IMR-90 (cell line): ENCODE data around the gene ILK. TPM values are rescaled to one million over a fixed set of nuclear protein-coding genes. Genes with fewer than 3 reads are reported as not detected.

ENCODE experiments used
- BHLHE40 ChIP-seq: fragments of 150-350 bp; IDR thresholded peaks from 2 replicates; pipeline ENCODE4 v1.6.1; 2016; ENCODE audit warnings: mild to moderate bottlenecking, low read depth, low read length
- CEBPB ChIP-seq: IDR thresholded peaks from 2 replicates; pipeline ENCODE4 v1.6.1; 2012; ENCODE audit warnings: low read depth, low read length, improper control_type of control experiment
- MAFK ChIP-seq: IDR thresholded peaks from 2 replicates; pipeline ENCODE4 v1.6.1; 2012; ENCODE audit warnings: low read depth, low read length, improper control_type of control experiment
- POLR2A ChIP-seq: IDR thresholded peaks from 2 replicates; pipeline ENCODE4 v1.6.1; 2012; ENCODE audit warnings: mild to moderate bottlenecking, low read depth, low read length
- RAD21 ChIP-seq: IDR thresholded peaks from 2 replicates; pipeline ENCODE4 v1.6.1; 2012; ENCODE audit warnings: low read length, improper control_type of control experiment
- RCOR1 ChIP-seq: IDR thresholded peaks from 2 replicates; pipeline ENCODE4 v1.6.1; 2012; ENCODE audit warnings: mild to moderate bottlenecking, low read length, improper control_type of control experiment; ENCODE audit not compliant: insufficient replicate concordance
- RFX5 ChIP-seq: IDR thresholded peaks from 2 replicates; pipeline ENCODE4 v1.8.0; 2012; ENCODE audit warnings: low read depth, mild to moderate bottlenecking, low read length, moderate library complexity
- polyA plus RNA-seq, 3 experiments: library from polyadenylated mRNA; depleted of rRNA; stranded (reverse); fragments of >200 nt; gene quantifications; 2 replicates each; pipeline ENCODE4 v1.2.3, GENCODE V29; 2012; ENCODE audit warnings: low replicate concordance in 1 of 3
- total RNA-seq: library from RNA; depleted of rRNA; stranded (reverse); fragments of >200 nt; gene quantifications from 2 replicates; pipeline ENCODE4 v1.2.3, GENCODE V29; 2012

Gene ILK
- total and polyA plus RNA-seq, 2 of the 4 experiments (the other 2 are of a cell fraction), result 339 to 389 TPM

- TF ChIP-seq RCOR1, result no peak
- TF ChIP-seq CEBPB, result no peak
- TF ChIP-seq BHLHE40, result no peak
- TF ChIP-seq RAD21, result peak; percentile 26
- no peak for TF ChIP-seq MAFK
- peak; percentile 30; the same call in 1 of the 2 replicates for TF ChIP-seq POLR2A
- no peak for TF ChIP-seq RFX5
Measured at GRCh38 chr11:6603287-6604080, at the start of gene ILK, which contains the start of gene RRP8 (continued).
